Activated T-cell treated with anti-CD3 and anti-CD28 coated beads for 24 hours (primary cell): Measurements from ENCODE around the gene ABRACL.

ENCODE experiments used
- DNase-seq: peaks from one replicate; pipeline ENCODE4 v3.0.0-alpha.2; 2020; ENCODE audit warnings: low read depth

The ABRACL gene

DNA sequence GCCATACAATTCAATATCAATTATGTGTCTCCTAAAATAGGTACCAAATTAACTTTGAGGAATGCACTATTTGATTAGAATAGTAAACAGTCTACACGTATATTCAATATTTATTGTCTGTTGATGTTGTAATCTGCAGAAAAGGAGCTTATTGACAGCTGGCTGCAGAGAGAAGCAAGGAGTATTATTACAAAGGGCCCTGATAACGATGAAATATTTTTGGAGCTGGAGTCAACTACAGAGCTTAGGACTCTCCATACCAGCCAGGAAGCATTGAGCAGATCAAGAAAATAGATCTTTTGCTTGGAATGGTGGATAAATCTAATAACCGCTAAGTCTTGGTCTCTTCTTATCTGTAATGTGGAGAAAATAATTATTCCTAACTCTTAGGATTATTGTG lies 25.5 kb downstream of the ABRACL start:
- no peak for DNase-seq

DNA sequence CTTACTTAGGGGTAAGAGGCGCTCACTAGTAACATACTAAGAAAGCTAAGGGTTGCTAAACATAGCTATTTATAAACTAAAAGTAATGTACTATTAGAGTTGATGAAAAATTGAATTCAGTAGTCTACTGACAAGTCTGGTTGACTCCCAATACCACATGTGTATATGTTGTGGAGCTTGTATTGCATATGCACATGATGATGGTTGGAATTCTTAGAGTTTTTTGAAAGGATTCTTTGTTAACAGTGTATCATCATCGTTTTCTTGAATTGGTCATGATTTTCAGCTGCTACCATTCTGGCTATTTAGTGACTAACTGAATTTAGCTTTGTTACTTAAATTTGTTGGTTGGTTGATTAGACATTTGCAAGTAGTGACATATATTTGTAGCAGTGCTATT lies 27.2 kb downstream of the ABRACL start:
- DNase-seq = no peak

GRCh38 chr6:139058029-139058428 lies 29.5 kb downstream of the ABRACL start:
- DNase-seq = no peak

DNA sequence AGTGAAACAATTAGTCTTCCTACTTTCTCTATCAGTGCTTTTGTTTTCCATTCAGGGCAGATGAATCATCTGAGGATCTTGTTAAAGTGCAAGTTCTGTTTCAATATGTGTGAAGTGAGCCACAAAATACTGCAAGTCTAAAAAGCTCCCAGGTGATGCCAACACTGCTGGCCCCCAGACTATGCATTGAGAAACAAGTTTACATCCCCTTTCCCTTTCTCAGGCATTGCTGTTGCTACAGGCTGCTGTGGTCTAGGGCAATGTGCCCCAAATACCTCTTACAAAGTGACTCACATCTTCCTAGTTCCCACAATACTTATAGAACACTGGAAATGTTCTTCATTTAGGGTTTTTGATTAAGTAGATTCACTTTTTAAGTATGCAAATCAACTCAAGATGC lies 31.8 kb downstream of the ABRACL start:
- no peak for DNase-seq

GRCh38 chr6:139062932-139063646 lies 34.5 kb downstream of the ABRACL start:
- DNase-seq = no peak

GRCh38 chr6:139064981-139065665 lies 36.6 kb downstream of the ABRACL start:
- no peak for DNase-seq

- DNase-seq = no peak
Measured at GRCh38 chr6:139066080-139066479, 37.5 kb downstream of the ABRACL start.

DNA sequence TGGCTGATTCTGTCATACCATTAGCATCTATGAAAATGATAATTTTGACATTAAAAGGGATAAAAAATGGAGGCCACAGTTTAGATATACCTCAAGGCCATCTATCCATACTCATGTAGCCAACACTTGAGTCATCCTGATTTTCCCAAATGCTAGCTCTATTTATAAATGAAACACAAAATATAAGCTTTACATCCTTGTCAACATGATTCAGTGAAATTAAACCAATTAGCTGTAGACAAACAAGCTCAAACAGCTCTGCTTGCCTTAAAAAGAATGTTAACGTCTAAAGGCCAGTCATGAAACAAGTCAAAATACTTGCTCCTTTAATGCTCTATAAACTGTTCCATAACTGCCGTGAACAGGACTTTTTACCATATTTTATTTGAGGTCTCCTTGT lies 40.3 kb downstream of the ABRACL start:
- DNase-seq = no peak

DNA sequence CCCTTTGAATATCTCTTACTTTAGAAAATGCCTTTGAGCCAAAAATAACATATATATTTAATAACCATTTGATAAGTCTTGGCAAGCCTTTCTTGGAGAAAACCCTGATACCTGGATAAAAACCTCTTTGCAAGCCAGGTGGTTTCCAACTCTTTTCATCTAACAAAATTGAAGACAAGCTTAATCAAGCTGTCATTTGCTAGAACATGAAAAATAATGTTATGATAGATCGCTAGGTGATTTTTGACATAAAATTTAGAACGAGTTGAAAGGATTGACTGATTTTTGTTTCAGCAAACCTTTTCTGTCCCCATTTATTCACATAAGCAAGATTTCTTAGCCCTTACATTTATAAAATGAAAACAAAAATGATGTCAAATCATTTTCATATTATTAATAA lies 44.6 kb downstream of the ABRACL start:
- DNase-seq = no peak

DNA sequence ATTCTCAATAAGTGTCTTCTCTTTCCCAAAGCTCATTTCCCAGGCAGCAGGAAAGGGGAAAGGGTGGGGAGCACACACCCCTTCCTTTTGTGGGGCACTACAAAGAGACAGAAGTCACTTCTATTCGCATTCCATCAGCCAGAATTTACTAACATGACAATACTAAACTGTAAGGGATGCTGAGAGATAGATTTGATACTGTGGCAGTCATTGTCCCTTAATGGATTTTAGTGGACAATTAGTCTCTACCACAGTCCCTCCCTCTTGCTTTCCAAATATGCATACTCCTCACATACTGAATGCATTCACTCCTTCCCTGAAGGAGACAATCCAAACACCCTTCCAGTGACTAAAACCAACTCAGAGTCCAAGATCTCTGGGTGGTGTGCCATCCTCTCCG lies 50.5 kb downstream of the ABRACL start:
- DNase-seq = no peak

GRCh38 chr6:139080255-139080920 lies 51.8 kb downstream of the ABRACL start:
- no peak for DNase-seq

DNA sequence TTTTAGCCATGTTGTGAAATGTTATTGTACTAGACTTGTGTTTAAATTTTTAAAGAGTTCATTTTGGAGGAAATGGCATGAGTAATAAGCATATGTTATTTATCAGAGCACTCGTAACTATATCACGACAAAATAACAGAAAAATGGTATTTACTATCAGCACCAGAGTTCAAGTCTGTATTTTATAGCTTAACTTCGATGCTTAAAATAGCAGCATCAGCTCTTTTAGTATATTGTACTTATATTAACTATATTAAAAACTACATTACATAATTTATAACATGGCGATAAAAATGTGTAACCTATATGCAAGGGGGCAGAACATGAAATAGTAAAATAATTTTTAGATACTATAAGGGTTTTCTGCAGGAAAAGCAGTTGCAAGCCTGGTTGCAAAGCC lies 52.9 kb downstream of the ABRACL start:
- no peak for DNase-seq

- DNase-seq = no peak
Measured at GRCh38 chr6:139082370-139082769, 53.8 kb downstream of the ABRACL start.

DNA sequence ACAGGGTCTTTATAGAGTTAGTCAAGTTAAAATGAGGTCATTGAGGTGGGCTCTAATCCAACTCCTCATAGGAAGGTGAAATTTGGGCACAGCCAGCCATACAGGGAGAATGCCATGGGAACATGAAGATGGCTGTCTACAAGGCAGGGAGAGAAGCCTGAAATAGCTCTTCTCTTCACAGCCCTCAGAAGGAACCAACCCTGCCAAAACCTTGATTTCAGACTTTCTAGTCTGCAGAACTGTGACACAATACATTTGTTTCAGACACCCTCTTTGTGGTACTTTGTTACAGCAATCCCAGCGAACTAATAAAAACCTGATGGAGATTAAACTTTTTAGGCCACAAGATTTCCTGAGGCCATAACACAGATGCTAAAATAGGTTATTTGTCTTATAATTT lies 63.3 kb downstream of the ABRACL start:
- no peak for DNase-seq
